ENCODE data around the gene RABGEF1.
"Not testable (repeated sequence)": the region's sequence is repeated elsewhere in the genome, so short reads cannot be mapped to it uniquely, and the experiment has no call there.

Gene RABGEF1

DNA sequence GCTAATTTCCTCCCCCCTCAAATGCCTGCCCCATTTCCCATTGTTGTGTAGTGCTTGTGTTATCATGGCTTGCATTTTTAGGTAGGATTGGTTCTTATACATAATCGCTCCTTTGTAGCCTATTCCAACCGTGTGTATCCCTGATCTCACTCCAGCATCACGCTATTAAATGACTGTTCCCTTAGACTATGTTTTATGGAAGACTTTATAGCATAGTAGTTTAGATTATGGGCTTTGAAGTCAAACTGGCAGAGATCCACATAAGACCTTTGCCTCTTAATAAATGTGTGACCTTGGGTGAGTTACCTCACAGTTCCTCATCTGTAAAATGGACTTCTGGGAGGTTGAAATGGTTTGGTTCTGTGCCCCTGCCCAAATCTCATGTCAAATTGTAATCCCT, 5.4 kb upstream of the RABGEF1 start:
- TF ChIP-seq, protein P1, sequence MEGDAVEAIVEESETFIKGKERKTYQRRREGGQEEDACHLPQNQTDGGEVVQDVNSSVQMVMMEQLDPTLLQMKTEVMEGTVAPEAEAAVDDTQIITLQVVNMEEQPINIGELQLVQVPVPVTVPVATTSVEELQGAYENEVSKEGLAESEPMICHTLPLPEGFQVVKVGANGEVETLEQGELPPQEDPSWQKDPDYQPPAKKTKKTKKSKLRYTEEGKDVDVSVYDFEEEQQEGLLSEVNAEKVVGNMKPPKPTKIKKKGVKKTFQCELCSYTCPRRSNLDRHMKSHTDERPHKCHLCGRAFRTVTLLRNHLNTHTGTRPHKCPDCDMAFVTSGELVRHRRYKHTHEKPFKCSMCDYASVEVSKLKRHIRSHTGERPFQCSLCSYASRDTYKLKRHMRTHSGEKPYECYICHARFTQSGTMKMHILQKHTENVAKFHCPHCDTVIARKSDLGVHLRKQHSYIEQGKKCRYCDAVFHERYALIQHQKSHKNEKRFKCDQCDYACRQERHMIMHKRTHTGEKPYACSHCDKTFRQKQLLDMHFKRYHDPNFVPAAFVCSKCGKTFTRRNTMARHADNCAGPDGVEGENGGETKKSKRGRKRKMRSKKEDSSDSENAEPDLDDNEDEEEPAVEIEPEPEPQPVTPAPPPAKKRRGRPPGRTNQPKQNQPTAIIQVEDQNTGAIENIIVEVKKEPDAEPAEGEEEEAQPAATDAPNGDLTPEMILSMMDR (IDR thresholded peaks at IDR 0.05; ENCODE audit: control insufficient read depth, insufficient read depth, low read depth, low read length, missing control alignments): no peak
- H3K4me3 ChIP-seq (ENCODE audit: control insufficient read depth, low read depth, low read length): no peak overlapping the region
- DNase-seq (ENCODE audit: low read depth): no peak

DNA sequence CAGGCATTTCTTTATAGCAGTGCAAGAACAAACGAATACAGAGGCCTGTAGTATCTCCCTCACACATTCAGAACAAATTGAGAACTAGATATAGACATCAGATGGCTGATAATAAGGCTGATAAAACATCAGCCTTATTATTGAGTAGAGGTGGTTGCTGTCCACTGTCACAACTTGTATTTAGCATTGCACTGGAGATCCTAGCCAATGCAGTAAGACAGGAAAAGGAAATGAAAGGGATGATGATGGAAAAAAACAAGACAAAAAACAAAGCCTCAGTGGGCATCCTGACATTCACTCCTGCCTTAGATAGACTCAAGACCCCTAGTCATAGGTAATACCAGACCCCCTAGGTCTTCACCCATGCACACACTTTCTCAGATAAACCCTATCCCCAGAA, 4.7 kb upstream of the RABGEF1 start:
- no peak overlapping the region for H3K4me3 ChIP-seq (ENCODE audit: control insufficient read depth, low read depth, low read length)
- TF ChIP-seq, protein P1 (IDR thresholded peaks at IDR 0.05; ENCODE audit: control insufficient read depth, insufficient read depth, low read depth, low read length, missing control alignments): no peak
- DNase-seq (ENCODE audit: low read depth): no peak

DNA sequence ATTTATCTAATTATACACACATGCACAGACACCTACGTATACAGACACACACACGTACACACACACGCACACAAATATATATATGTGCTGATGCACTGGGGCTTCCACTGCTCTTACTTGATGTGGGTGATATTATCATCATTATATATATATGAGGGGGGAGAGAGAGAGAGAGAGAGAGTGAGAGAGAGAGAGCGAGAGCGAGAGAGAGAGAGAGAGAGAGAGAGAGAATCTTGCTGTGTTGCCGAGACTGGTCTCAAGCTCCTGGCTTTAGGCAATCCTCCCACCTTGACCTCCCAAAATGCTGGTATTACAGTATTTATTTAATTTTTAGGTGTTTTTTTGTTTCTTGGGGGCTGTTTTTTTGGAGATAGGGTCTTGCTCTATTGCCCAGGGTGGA, 3.6 kb upstream of the RABGEF1 start:
- TF ChIP-seq, protein P1 (IDR thresholded peaks at IDR 0.05; ENCODE audit: control insufficient read depth, insufficient read depth, low read depth, low read length, missing control alignments): no peak
- DNase-seq (ENCODE audit: low read depth): no peak

DNA sequence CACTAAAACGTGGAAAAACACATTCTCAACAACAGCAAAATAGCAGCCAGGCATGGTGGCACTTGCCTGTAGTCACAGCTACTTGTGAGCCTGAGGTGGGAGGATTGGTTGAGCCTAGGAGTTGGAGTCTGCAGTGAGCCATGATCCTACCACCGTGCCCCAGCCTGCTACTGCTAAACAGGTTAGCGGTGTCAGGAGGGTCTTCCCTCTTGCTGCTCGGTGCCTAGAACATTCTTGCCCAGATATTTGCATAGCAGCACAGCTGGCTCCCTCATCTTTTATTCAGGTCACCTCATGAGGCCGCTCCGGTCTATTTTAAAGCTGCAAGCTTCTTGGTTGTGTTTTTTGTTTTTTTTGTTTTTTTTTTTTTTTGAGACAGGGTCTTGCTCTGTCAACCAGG, 2.9 kb upstream of the RABGEF1 start:
- DNase-seq (ENCODE audit: low read depth): no peak

More for the DNA sequence above, 3.6 kb upstream of the RABGEF1 start:
- H3K4me3 ChIP-seq (ENCODE audit: control insufficient read depth, low read depth, low read length): no peak overlapping the region

DNA sequence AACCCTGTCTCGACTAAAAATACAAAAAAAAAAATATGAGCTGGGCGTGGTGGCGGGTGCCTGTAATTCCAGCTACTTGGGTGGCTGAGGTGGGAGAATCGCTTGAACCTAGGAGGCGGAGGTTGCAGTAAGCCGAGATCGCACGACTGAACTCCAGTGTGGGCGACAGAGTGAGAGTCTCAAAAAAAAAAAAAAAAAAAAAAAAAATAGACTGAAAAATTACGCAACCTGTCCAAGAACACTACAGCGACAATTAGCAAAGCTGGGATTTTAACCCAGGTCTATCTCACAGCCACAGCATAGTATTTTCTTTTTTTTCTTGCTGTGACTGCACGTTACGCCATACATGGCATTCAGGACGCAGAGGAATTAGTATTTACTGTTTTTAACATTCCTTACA, 1.1 kb upstream of the RABGEF1 start:
- peak overlapping the region; percentile 97; the same call in 1 of the 2 replicates for H3K4me3 ChIP-seq (ENCODE audit: control insufficient read depth, low read depth, low read length)
- TF ChIP-seq, protein P1 (IDR thresholded peaks at IDR 0.05; ENCODE audit: control insufficient read depth, insufficient read depth, low read depth, low read length, missing control alignments): no peak
- no peak for DNase-seq (ENCODE audit: low read depth)

More for the DNA sequence above, 2.9 kb upstream of the RABGEF1 start:
- H3K4me3 ChIP-seq (ENCODE audit: control insufficient read depth, low read depth, low read length): no peak overlapping the region
- TF ChIP-seq, protein P1 (IDR thresholded peaks at IDR 0.05; ENCODE audit: control insufficient read depth, insufficient read depth, low read depth, low read length, missing control alignments): no peak

DNA sequence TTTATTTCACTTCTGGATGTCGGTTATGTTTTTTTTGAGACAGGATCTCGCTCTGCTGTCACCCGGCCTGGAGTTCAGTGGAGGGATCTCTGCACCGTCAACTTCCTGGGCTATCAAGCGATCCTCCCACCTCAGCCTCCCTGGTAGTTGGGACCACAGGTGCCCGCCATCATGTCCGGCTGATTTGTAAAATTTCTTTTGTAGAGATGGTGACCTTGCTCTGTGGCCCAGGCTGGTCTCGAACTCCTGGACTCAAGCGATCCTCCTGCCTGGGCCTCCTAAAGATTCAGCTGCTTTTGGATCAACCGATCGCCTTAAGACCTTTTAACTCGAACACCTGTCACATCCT, 606 bp upstream of the RABGEF1 start:
- TF ChIP-seq, protein P1 (IDR thresholded peaks at IDR 0.05; ENCODE audit: control insufficient read depth, insufficient read depth, low read depth, low read length, missing control alignments): no peak
- H3K4me3 ChIP-seq (ENCODE audit: control insufficient read depth, low read depth, low read length): peak overlapping the region; percentile 97
- no peak for DNase-seq (ENCODE audit: low read depth)

DNA sequence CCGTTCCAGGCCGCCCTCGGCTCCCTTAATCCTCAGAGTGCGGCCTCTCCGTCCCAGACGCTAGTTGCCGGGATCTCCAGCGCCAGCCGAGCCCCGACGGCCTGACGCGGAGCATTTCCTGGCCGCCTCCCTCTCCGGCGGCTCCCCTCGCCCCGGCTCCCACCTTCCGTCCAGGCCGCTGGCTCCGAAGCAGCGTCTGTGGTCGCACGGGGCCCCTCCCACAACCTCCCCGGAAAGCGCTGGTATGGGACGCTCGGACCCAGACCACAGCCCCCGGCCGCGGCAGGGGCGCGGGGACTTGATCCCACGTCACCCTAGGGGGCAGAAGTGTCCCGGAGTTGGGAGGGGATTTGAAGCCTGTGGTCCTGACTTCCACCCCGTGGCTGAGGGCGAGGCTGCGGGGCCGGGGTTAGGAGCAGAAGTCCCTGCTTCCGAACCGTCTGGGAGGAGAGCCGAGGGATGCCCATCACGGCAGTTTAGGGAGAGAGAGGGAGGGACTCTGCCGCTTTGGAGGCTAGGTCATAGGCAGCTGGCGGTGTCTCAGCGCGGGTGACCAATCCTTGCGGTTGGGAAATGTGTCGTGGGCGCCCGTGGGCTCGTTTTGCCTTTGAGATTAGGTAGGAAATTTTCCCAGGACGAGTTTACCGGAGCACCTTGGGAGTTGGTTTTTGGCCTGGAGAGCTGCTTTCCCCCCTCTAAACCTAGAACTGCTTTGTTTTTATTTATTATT, 612 bp downstream of the RABGEF1 start:
- H3K4me3 ChIP-seq (ENCODE audit: control insufficient read depth, low read depth, low read length): peak overlapping the region; percentile 97
- not testable (repeated sequence) for DNase-seq (ENCODE audit: low read depth)
